GM18520 (cell line): ENCODE results near the gene MID2.
"Not testable (repeated sequence)": the region's sequence is repeated elsewhere in the genome, so short reads cannot be mapped to it uniquely, and the experiment has no call there.

Experiments
- ATAC-seq: cut with Tn5 transposase; IDR thresholded peaks from one replicate; pipeline ENCODE4 v1.9.1; 2021; ENCODE audit not compliant: unreplicated experiment

Gene MID2

GRCh38 chrX:107940095-107940494 lies 114.4 kb downstream of the MID2 start:
- ATAC-seq = no peak

- not testable (repeated sequence) for ATAC-seq
Observed at GRCh38 chrX:107955337-107955736, 129.7 kb downstream of the MID2 start.

- ATAC-seq = no peak
Observed at GRCh38 chrX:107968623-107969022, 143.0 kb downstream of the MID2 start.

- no peak for ATAC-seq
Observed at GRCh38 chrX:107970073-107970472, 144.4 kb downstream of the MID2 start.

- no peak for ATAC-seq
Observed at GRCh38 chrX:107971636-107972035, 146.0 kb downstream of the MID2 start.
